Right lobe of liver (tissue), 6 donors: ENCODE data around the gene SNHG17. TPM values are rescaled to one million over a fixed set of nuclear protein-coding genes. Genes with fewer than 3 reads are reported as not detected.
A peak's percentile ranks its signal among the peaks of the same experiment; 100 is the strongest.
"Not testable (repeated sequence)": the region's sequence is repeated elsewhere in the genome, so short reads cannot be mapped to it uniquely, and the experiment has no call there.

Experiments
- ATAC-seq, 4 donors: fragments of 200-7000 bp; cut with Tn5 transposase; one replicate each; pipeline ENCODE4 v1.9.1; 2020; ENCODE audit warnings: mild to moderate bottlenecking in 4 of 4, moderate library complexity in 4 of 4
- DNase-seq, 3 donors: peaks; one replicate each; pipeline ENCODE4 v3.0.0-alpha.2; 2020
- H3K27ac ChIP-seq, 3 donors: fragments of 200-600 bp; one replicate each; pipeline ENCODE4 v1.8.0; 2022
- H3K27me3 ChIP-seq, 2 donors: fragments of 200-600 bp; one replicate each; pipeline ENCODE4 v1.8.0; 2022
- H3K36me3 ChIP-seq, 4 donors: fragments of 200-600 bp; sonication (generic) in 1 of 4; one replicate each; pipeline versions ENCODE4 v1.5.1 to v1.8.0; 2017 to 2022; ENCODE audit warnings: control low read depth in 1 of 4
- H3K4me1 ChIP-seq, 4 donors: fragments of 200-600 bp; sonication (generic) in 1 of 4; one replicate each; pipeline versions ENCODE4 v1.5.1 to v1.8.0; 2017 to 2022; ENCODE audit warnings: control low read depth in 1 of 4
- H3K4me3 ChIP-seq, 3 donors: fragments of 200-600 bp; one replicate each; pipeline ENCODE4 v1.8.0; 2022
- H3K9me3 ChIP-seq, 4 donors: fragments of 200-600 bp; sonication (generic) in 1 of 4; one replicate each; pipeline versions ENCODE4 v1.5.1 to v1.8.0; 2017 to 2022; ENCODE audit warnings: control low read depth in 1 of 4
- POLR2A ChIP-seq: fragments of 450-650 bp; IDR thresholded peaks from one replicate; pipeline ENCODE4 v1.6.1; 2017; ENCODE audit warnings: antibody characterized with exemption, mild to moderate bottlenecking
- WGBS: methylation state at CpG from one replicate; pipeline ENCODE4 v1.1.6; 2018; ENCODE audit warnings: low coverage, low lambda C conversion rate; ENCODE audit not compliant: insufficient coverage; ENCODE audit errors: missing lambda C conversion rate; 5-methylcytosine and 5-hydroxymethylcytosine counted together
- intact Hi-C, 2 donors: fragments of 100-400 bp; cut with DNase I; formaldehyde crosslinking; loops; one replicate each; pipeline versions ENCODE4 v1.11.2 to v1.14.1; 2022
- total RNA-seq, 6 experiments: library from RNA; depleted of rRNA in 2 of 6; stranded (reverse); fragments of >200 nt in 2 of 6; fragmentation: NEBNext Ultra II Directional in 3 of 6; extraction: Animal tissue kit (Norgen Biotek cat#: 25700) in 3 of 6; gene quantifications; one replicate each; pipeline versions ENCODE4 v1.1.0 to v1.2.4, GENCODE V29; 2016 to 2023
- TF ChIP-seq, protein P1 (sequence below), 4 donors: fragments of 200-600 bp in 3 of 4; fragments of 450-650 bp in 1 of 4; IDR thresholded peaks; one replicate each; pipeline versions ENCODE4 v1.5.1 to v1.8.0; 2016 to 2022; ENCODE audit warnings: antibody characterized with exemption in 4 of 4, mild to moderate bottlenecking in 2 of 4
- donor health status: DM: no; HTN: yes; CAD: no.
- donor health status: DM: no; HTN: no; CAD: no.
- donor health status: DM: no; HTN: no; CAD: no.
- donor health status: DM: no; HTN: yes; CAD: no.
- donor health status: DM: no; HTN: yes; CAD: no.

Gene SNHG17
- total RNA-seq, 6 experiments from 2014 or later, result 2.5 to 21.8 (median 8.5) TPM

DNA sequence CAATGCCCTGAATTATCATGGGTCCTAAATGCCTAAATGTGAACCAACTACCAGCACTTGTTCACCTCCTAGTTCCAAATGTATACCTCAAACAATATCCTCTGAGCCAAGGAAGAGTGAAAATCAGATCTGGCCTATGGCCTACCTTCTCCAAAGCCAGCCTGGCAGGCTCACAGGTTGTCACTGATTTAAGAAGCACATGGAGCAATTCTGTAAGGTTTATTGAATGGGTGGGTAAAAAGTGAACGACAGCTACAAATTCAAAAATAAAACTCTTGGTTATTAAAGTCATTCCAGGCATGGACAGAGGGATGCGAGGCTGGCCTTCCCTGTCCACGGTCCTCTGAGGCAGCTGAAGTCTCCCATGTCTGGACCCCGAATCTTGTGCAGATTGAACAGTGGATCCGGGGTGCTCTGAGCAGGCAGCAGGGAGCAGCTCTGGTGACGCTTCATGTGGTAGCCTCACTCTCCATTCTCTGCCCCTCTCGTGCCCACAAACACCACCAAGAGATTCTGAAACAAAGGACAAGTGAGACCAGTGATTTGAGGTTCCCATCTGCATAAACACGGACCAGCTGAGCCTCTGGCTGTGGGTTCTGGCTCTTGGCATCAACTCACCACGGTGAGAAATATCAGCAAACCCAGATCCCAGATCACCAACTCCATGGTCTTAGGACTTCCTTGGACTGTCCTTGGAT is 14.6 kb downstream of the SNHG17 start:
- peaks cover 11 to 65% (median 42%) of the 10 kb centered on the region in 4 donors for H3K36me3 ChIP-seq

DNA sequence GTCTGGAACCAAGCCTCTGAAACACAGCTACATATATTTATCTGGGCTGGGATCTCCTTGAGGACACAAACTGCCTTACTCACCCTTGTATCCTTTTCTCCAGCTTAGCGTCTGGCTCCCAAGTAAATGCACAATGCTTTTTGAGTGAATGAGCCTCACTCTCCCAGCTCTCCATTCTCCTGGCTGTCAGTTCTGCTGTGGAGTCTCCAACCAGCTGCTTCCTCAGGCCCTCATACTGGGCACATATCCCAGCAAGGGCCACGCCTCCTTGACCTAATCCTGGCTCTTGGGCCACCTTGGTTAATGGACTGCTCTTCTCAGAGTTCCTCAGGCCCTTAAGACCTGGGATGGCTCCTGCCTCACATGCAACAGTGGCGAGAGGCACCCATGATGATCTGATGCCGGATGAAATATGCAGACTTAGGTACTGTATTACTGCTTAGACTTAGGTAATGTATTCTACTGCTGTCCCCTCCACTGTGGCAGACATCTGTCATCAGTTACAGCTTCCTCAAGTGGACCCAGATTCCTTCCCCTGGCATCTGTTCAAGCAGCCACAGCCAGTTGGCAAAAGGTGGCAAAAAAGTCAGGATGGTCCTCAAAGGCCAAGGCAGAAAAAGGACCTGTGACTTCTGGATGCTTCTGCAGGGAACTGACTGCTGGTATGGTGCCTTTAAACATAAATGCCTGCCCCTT is 16.5 kb downstream of the SNHG17 start:
- TF ChIP-seq, protein P1, sequence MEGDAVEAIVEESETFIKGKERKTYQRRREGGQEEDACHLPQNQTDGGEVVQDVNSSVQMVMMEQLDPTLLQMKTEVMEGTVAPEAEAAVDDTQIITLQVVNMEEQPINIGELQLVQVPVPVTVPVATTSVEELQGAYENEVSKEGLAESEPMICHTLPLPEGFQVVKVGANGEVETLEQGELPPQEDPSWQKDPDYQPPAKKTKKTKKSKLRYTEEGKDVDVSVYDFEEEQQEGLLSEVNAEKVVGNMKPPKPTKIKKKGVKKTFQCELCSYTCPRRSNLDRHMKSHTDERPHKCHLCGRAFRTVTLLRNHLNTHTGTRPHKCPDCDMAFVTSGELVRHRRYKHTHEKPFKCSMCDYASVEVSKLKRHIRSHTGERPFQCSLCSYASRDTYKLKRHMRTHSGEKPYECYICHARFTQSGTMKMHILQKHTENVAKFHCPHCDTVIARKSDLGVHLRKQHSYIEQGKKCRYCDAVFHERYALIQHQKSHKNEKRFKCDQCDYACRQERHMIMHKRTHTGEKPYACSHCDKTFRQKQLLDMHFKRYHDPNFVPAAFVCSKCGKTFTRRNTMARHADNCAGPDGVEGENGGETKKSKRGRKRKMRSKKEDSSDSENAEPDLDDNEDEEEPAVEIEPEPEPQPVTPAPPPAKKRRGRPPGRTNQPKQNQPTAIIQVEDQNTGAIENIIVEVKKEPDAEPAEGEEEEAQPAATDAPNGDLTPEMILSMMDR (IDR thresholded peaks at IDR 0.05), result no peak
- TF ChIP-seq POLR2A, result no peak
- Histone ChIP-seq H3K4me3 (no peak overlapping the region), H3K4me1 (no peaks in the 10 kb centered on the region), H3K27me3 (no peaks in the 10 kb centered on the region), H3K36me3 (peaks cover 0 to 46% (median 29%) of the 10 kb centered on the region in 4 donors), H3K27ac (no peak overlapping the region), H3K9me3 (no peaks in the 10 kb centered on the region)
- peak; percentile 49 to 65 (median 58) for ATAC-seq
- DNase-seq, result no peak
- intact Hi-C loops, result loop anchor here (10.0 kb wide), 1 partner anchor 84 kb away; no protein-coding TSS in a partner anchor
- 71% methylated on average over 2 of the region's 4 CpGs for WGBS

More for the DNA sequence above, 14.6 kb downstream of the SNHG17 start:
- no peaks in the 10 kb centered on the region for H3K4me1 ChIP-seq
- DNase-seq (no peak), ATAC-seq (no peak)
- no peak overlapping the region for H3K4me3 ChIP-seq
- intact Hi-C loops, result no loop called here
- no peaks in the 10 kb centered on the region for H3K27me3 ChIP-seq
- H3K27ac ChIP-seq, result no peak overlapping the region
- H3K9me3 ChIP-seq, result no peaks in the 10 kb centered on the region
- 81% methylated on average over 5 of the region's 9 CpGs for WGBS
- no peak for TF ChIP-seq POLR2A
- TF ChIP-seq, protein P1 (IDR thresholded peaks at IDR 0.05), result no peak

DNA sequence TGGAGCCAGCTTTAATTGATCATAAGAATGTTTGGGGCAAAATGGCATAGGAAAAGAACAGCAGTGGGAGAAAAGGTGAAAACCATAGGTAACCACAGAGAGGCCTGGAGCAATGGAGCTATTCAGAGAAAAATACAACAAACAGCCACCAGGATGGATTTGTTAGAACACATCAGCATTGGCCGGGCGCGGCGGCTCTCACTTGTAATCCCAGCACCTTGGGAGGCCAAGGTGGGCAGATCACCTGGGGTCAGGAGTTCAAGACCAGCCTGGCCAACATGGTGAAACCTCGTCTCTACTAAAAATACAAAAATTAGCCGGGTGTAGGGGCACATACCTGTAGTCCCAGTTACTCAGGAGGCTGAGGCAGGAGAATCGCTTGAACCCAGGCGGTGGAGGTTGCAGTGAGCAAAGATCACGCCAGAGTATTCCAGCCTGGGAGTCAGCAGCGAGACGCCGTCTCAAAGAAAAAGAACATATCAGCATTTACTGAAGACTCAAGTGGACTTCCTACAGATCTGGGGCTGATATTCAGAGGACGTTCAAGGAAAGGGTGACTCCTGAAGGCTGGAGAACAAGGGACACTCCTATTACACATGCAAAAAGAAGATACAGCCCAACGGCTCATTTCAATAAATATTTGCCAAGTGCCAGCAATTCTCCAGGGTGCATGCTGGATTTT is 20.2 kb downstream of the SNHG17 start:
- intact Hi-C loops, result loop anchor here (10.0 kb wide), 1 partner anchor 80 kb away; no protein-coding TSS in a partner anchor
- ATAC-seq (no peak), DNase-seq (no peak)
- WGBS, result 100% methylated on average over 4 of the region's 14 CpGs
- H3K4me1 ChIP-seq, result no peaks in the 10 kb centered on the region
- H3K36me3 ChIP-seq, result peaks cover 0 to 11% (median 8%) of the 10 kb centered on the region in 4 donors
- no peak overlapping the region for H3K4me3 ChIP-seq
- H3K27ac ChIP-seq, result no peak overlapping the region
- TF ChIP-seq, protein P1 (IDR thresholded peaks at IDR 0.05), result no peak
- no peak for TF ChIP-seq POLR2A
- no peaks in the 10 kb centered on the region for H3K27me3 ChIP-seq
- no peaks in the 10 kb centered on the region for H3K9me3 ChIP-seq

DNA sequence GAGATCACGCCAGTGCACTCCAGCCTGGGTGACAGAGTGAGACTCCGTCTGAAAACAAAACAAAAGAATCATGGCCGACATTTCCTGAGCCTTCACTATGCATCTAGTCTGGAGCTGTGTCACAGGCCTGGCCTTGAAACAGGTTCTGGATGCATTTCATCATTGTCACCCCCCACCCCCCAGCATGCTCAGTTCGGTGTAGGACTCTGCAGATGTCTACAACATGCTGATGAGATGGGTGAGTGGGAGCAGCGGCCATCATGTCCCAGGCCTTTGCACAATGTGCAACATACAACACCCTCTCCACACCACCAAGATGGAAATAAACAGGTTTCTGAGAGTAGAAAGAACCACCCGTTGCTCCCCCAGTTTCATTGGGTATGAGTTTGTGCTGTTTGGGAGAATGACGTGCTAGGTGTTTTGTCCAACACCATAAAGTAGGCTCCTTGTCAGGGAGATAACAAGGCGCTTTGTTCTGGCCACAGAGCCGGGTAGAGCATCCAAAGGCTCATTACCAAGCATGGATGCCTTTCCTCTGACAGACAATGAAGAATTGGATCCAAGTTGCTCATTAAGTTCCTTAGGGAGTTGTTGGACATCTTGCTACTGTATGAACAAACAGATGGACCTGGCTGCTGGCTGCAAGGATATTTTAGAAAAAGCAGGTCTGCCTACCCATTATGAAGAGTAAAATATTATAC is 22.1 kb downstream of the SNHG17 start:
- WGBS, result 95% methylated on average over 6 of the region's 9 CpGs
- intact Hi-C loops, result loop anchor here (10.0 kb wide), 1 partner anchor 78 kb away; no protein-coding TSS in a partner anchor

DNA sequence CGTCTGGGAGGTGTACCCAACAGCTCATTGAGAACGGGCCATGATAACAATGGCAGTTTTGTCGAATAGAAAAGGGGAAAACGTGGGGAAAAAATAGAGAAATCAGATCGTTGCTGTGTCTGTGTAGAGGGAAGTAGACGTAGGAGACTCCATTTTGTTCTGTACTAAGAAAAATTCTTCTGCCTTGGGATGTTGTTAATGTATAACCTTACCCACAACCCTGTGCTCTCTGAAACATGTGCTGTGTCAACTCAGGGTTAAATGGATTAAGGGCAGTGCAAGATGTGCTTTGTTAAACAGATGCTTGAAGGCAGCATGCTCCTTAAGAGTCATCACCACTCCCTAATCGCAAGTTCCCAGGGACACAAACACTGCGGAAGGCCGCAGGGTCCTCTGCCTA is 27.3 kb downstream of the SNHG17 start:
- H3K36me3 ChIP-seq, H3K4me1 ChIP-seq, ATAC-seq, H3K27me3 ChIP-seq, H3K4me3 ChIP-seq, H3K27ac ChIP-seq, H3K9me3 ChIP-seq, intact Hi-C loops, DNase-seq: not testable (repeated sequence)
- 68% methylated on average over 6 of the region's 9 CpGs for WGBS

More for the DNA sequence above, 22.1 kb downstream of the SNHG17 start:
- no peak overlapping the region for H3K27ac ChIP-seq
- H3K9me3 ChIP-seq, result no peaks in the 10 kb centered on the region
- TF ChIP-seq POLR2A, result no peak
- TF ChIP-seq, protein P1 (IDR thresholded peaks at IDR 0.05), result no peak
- no peak overlapping the region for H3K4me3 ChIP-seq
- peaks cover 0 to 5% (median 0%) of the 10 kb centered on the region in 4 donors for H3K36me3 ChIP-seq
- ATAC-seq (no peak), DNase-seq (no peak)
- no peaks in the 10 kb centered on the region for H3K27me3 ChIP-seq
- no peaks in the 10 kb centered on the region for H3K4me1 ChIP-seq
